DND-41 (cell line): ENCODE measurements around the gene ANKFN1.

ENCODE experiments used
- ATAC-seq: fragments of 200-7000 bp; cut with Tn5 transposase; 3 replicates; pipeline ENCODE4 v1.9.1; 2021; ENCODE audit warnings: low read depth; ENCODE audit not compliant: insufficient read depth
- DNase-seq: peaks from one replicate; pipeline ENCODE4 v3.0.0-alpha.2; 2020
- H2AFZ ChIP-seq: 2 replicates; pipeline ENCODE4 v1.6.0; 2012; ENCODE audit warnings: low read depth, low read length
- H3K27ac ChIP-seq: 2 replicates; pipeline ENCODE4 v1.5.1; 2012; ENCODE audit warnings: low read length, inconsistent platforms
- H3K27me3 ChIP-seq: fragments of 200-600 bp; sonication (generic); 2 replicates; pipeline ENCODE4 v1.6.0; 2012; ENCODE audit warnings: low read length, mild to moderate bottlenecking, inconsistent platforms; ENCODE audit not compliant: insufficient read depth, poor library complexity
- H3K36me3 ChIP-seq: 2 replicates; pipeline ENCODE4 v1.5.1; 2012; ENCODE audit warnings: low read length, inconsistent platforms; ENCODE audit not compliant: insufficient read depth
- H3K4me1 ChIP-seq: 2 replicates; pipeline ENCODE4 v1.5.1; 2012; ENCODE audit warnings: mild to moderate bottlenecking, low read length; ENCODE audit not compliant: insufficient read depth
- H3K4me2 ChIP-seq: 2 replicates; pipeline ENCODE4 v1.6.0; 2012; ENCODE audit warnings: mild to moderate bottlenecking, moderate library complexity, low read length, inconsistent platforms; ENCODE audit not compliant: insufficient read depth
- H3K4me3 ChIP-seq, 2 experiments: fragments of 200-600 bp in 1 of 2; shearing (Covaris generic) in 1 of 2; 2 replicates each; pipeline ENCODE4 v1.5.1; 2012 to 2016; ENCODE audit warnings: inconsistent platforms in 2 of 2, low read length in 2 of 2, mild to moderate bottlenecking in 2 of 2, low read depth in 1 of 2, moderate library complexity in 1 of 2
- H3K79me2 ChIP-seq: 2 replicates; pipeline ENCODE4 v1.6.0; 2012; ENCODE audit warnings: low read length, inconsistent platforms; ENCODE audit not compliant: insufficient read depth
- H3K9ac ChIP-seq: 2 replicates; pipeline ENCODE4 v1.6.0; 2012; ENCODE audit warnings: low read depth, mild to moderate bottlenecking, inconsistent platforms, low read length, moderate library complexity
- H3K9me3 ChIP-seq: 2 replicates; pipeline ENCODE4 v1.5.1; 2012; ENCODE audit warnings: low read length, moderate library complexity, mild to moderate bottlenecking, inconsistent platforms; ENCODE audit not compliant: insufficient read depth, severe bottlenecking
- H4K20me1 ChIP-seq: 2 replicates; pipeline ENCODE4 v1.6.0; 2012; ENCODE audit warnings: low read length; ENCODE audit not compliant: insufficient read depth
- CTCF ChIP-seq: IDR thresholded peaks from 2 replicates; pipeline ENCODE4 v1.5.1; 2012; ENCODE audit warnings: borderline replicate concordance, low read length, moderate library complexity, mild to moderate bottlenecking; ENCODE audit not compliant: poor library complexity, severe bottlenecking; ENCODE audit errors: extremely low read depth
- EZH2 ChIP-seq: IDR thresholded peaks from 3 replicates; pipeline ENCODE4 v1.6.1; 2012; ENCODE audit warnings: borderline replicate concordance, low read depth, mild to moderate bottlenecking, moderate library complexity, low read length, inconsistent platforms; ENCODE audit not compliant: severe bottlenecking

Gene ANKFN1

DNA sequence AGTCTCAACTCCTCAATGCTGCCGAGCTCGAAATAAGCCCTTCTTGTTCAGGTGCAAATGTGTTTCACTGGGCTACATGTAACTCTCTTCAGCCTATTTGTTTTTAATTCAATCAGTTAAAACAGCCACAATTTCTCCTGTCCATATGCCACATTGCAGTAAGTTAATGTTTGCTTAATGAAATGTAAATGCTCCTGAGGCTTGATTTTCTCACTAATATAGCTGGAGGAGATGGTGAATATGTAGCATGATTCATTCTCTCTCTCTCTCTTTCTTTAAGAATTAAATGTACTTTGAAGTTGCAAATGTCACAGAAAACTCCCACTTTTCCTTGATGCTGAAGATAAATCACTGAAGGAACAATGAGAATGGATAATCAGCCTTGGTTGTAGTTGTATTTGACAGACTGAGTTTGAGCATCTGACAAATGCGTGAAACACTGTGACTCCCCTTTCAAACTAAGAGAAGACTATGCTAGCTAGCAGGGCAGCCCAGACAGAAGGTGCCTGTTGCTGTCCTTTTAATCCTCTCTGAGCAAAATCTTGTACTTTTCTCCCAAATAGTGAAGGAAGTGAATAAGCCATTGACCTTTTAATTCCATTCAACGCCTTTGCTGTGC lies 161.8 kb downstream of the ANKFN1 start:
- H3K27ac ChIP-seq: peak overlapping the region; percentile 74
- no peak for DNase-seq
- H3K9ac ChIP-seq: no peak overlapping the region; the same call in 1 of the 2 replicates
- no peaks in the 10 kb centered on the region for H3K79me2 ChIP-seq
- no peaks in the 10 kb centered on the region for H3K36me3 ChIP-seq
- TF ChIP-seq CTCF: no peak
- TF ChIP-seq EZH2: no peak
- no peak overlapping the region for H3K4me3 ChIP-seq
- peak overlapping the region; percentile 32 for H2AFZ ChIP-seq
- H3K9me3 ChIP-seq: no peaks in the 10 kb centered on the region
- no peaks in the 10 kb centered on the region for H3K27me3 ChIP-seq
- ATAC-seq: no peak
- H3K4me2 ChIP-seq: no peak overlapping the region
- H3K4me1 ChIP-seq: peaks cover 87% of the 10 kb centered on the region
- no peaks in the 10 kb centered on the region for H4K20me1 ChIP-seq

DNA sequence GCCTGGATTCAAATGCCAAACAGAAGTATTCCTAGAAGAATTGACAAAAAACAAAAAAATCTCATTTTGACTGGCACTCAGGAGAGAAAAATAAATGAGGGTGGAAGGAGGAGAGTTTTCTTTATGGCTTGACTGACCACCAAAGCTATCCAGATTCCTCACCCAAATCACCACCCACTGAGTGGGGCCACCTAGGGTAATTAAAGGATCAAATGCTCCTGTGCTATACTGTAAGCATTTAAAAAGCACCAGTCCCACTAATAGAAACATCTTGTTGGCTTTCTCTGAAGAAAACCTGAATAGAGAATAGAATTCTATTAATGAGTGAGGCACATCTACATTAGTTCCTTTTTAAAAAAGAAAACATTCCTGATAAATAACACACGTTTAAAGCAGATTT lies 163.3 kb downstream of the ANKFN1 start:
- Histone ChIP-seq H4K20me1 (no peaks in the 10 kb centered on the region), H3K4me1 (peaks cover 78% of the 10 kb centered on the region), H2AFZ (no peak overlapping the region), H3K4me3 (no peak overlapping the region), H3K9me3 (no peaks in the 10 kb centered on the region), H3K4me2 (no peak overlapping the region), H3K79me2 (no peaks in the 10 kb centered on the region), H3K9ac (no peak overlapping the region), H3K36me3 (no peaks in the 10 kb centered on the region), H3K27ac (peak overlapping the region; percentile 74; the same call in 1 of the 2 replicates), H3K27me3 (no peaks in the 10 kb centered on the region)
- DNase-seq (no peak), ATAC-seq (no peak)
- no peak for TF ChIP-seq EZH2
- no peak for TF ChIP-seq CTCF

DNA sequence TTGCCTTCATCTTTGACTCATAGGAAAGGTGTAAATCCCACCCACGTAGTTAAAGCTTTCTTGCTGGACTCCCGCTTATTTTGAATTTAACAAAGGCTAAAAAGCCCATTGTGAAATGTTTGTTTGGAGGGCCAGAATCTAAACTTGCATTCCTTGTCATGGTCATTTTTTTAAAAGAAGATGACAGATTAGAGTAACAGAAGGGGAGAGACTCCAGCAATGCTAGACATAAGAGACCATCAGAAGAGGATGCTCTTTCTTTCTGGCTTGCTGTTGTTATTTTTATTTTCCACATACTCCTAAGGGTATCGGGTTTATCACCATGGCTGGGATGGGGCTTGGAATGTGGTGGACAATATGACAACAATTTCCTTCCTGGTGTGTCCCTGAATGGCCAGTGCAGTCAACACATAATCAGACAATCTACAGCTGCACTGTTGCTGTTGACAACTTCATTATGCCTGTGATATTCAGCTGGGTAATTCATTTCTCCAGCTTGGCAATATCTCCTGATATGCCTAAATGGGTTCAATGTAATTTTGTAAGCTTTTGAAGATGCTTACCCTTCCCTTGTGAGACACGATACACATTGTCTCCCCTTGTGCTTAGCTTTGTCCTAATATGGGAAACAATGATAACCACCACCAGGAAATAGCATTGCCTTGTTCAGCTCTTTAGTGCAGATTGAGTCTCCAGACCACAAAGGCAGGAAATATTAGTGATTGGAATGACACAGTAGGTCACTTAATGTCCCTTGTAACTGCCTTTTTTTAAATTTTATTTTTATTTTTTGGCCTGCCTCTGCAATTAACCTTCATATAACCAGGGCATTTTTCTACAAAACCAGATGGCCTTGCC lies 164.3 kb downstream of the ANKFN1 start:
- H3K4me1 ChIP-seq: peaks cover 69% of the 10 kb centered on the region
- H3K9ac ChIP-seq: peak overlapping the region; percentile 9; the same call in 1 of the 2 replicates
- TF ChIP-seq EZH2 (no peak), CTCF (no peak)
- H3K79me2 ChIP-seq: no peaks in the 10 kb centered on the region
- H3K27me3 ChIP-seq: no peaks in the 10 kb centered on the region
- H3K36me3 ChIP-seq: no peaks in the 10 kb centered on the region
- H4K20me1 ChIP-seq: no peaks in the 10 kb centered on the region
- no peak overlapping the region; the same call in 1 of the 2 replicates for H3K4me2 ChIP-seq
- peak overlapping the region; percentile 74 for H3K27ac ChIP-seq
- peak overlapping the region; percentile 61; the same call in 1 of the 2 replicates for H2AFZ ChIP-seq
- no peak overlapping the region for H3K4me3 ChIP-seq
- ATAC-seq (peak; percentile 63), DNase-seq (peak; percentile 26)
- no peaks in the 10 kb centered on the region for H3K9me3 ChIP-seq
